Esophagus squamous epithelium (tissue), 5 donors: Measurements from ENCODE around the gene WDHD1. TPM values are rescaled to one million over a fixed set of nuclear protein-coding genes. Genes with fewer than 3 reads are reported as not detected.

Experiments used
- DNase-seq: peaks from one replicate; lab custom pipeline; 2025; lab: John Stamatoyannopoulos, UW
- H3K27ac ChIP-seq, 4 donors: fragments of 200-600 bp; sonication (generic); one replicate each; pipeline ENCODE4 v1.5.1; 2016 to 2019; ENCODE audit warnings: mild to moderate bottlenecking in 1 of 4
- H3K27me3 ChIP-seq, 4 donors: fragments of 200-600 bp; sonication (generic); 1 replicate in 3 of 4; 2 replicates in 1 of 4; pipeline versions ENCODE4 v1.5.1 to v1.6.0; 2017 to 2021; ENCODE audit warnings: antibody characterized with exemption in 1 of 4
- H3K36me3 ChIP-seq, 3 donors: fragments of 200-600 bp; sonication (generic); one replicate each; pipeline ENCODE4 v1.5.1; 2016 to 2019
- H3K4me1 ChIP-seq, 3 donors: fragments of 200-600 bp; sonication (generic); one replicate each; pipeline ENCODE4 v1.5.1; 2017 to 2019
- H3K4me3 ChIP-seq, 4 donors: fragments of 200-600 bp; sonication (generic); 1 replicate in 3 of 4; 2 replicates in 1 of 4; pipeline ENCODE4 v1.5.1; 2016 to 2019; ENCODE audit warnings: mild to moderate bottlenecking in 2 of 4, moderate library complexity in 1 of 4
- H3K9me3 ChIP-seq, 3 donors: fragments of 200-600 bp; sonication (generic); one replicate each; pipeline ENCODE4 v1.5.1; 2016 to 2019
- POLR2A ChIP-seq, 4 donors: fragments of 450-650 bp; IDR thresholded peaks; one replicate each; pipeline ENCODE4 v1.6.1; 2017; ENCODE audit warnings: antibody characterized with exemption in 4 of 4, mild to moderate bottlenecking in 4 of 4, moderate library complexity in 3 of 4
- WGBS, 2 donors: methylation state at CpG; one replicate each; pipeline ENCODE4 v1.1.5; 2018; 5-methylcytosine and 5-hydroxymethylcytosine counted together
- intact Hi-C: fragments of 100-400 bp; cut with DNase I; formaldehyde crosslinking; loops from one replicate; pipeline ENCODE4 v1.15.0; 2022
- total RNA-seq, 4 donors: library from RNA; depleted of rRNA; stranded (reverse); fragments of >200 nt; gene quantifications; one replicate each; pipeline ENCODE4 v1.1.0, GENCODE V29; 2016
- TF ChIP-seq, protein P1 (sequence below), 6 experiments: fragments of 450-650 bp in 4 of 6; fragments of 200-600 bp in 2 of 6; sonication (generic) in 2 of 6; IDR thresholded peaks; one replicate each; pipeline ENCODE4 v1.5.1; 2016 to 2019; ENCODE audit warnings: antibody characterized with exemption in 6 of 6, mild to moderate bottlenecking in 4 of 6, moderate library complexity in 4 of 6
- donor health status: DM: yes; HTN: yes; CAD: no.

WDHD1 gene
- total RNA-seq, 4 donors from 2014 or later, result 0.80 to 7.0 (median 5.0) TPM

DNA sequence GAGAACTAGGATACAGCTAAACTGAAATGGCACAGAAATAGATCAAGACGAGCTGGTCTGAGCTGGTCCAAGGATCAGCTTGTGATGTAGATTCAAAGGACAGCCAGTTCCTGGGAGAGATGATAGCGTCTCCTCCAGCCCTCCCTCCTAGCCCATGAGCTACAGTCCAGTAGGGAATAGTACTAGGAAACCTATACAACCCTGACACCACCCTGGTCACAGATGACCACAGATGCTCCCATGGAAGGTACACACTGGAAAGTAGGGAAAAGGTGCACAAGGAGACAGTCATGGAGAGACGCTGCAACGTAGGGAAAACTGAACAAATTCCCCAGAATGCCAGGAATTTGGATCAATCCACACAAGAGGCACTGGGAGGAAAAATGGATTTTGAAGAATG, 131.2 kb downstream of the WDHD1 start:
- H3K4me1 ChIP-seq, result peaks cover 0 to 10% (median 0%) of the 10 kb centered on the region in 3 donors
- H3K27ac ChIP-seq, result no peak overlapping the region
- intact Hi-C loops, result no loop called here
- no peaks in the 10 kb centered on the region for H3K36me3 ChIP-seq
- no peaks in the 10 kb centered on the region for H3K27me3 ChIP-seq
- 85 to 86% methylated on average over 4 of the region's 4 CpGs for WGBS, 2 donors
- H3K9me3 ChIP-seq, result no peaks in the 10 kb centered on the region
- no peak for DNase-seq
- TF ChIP-seq, protein P1, sequence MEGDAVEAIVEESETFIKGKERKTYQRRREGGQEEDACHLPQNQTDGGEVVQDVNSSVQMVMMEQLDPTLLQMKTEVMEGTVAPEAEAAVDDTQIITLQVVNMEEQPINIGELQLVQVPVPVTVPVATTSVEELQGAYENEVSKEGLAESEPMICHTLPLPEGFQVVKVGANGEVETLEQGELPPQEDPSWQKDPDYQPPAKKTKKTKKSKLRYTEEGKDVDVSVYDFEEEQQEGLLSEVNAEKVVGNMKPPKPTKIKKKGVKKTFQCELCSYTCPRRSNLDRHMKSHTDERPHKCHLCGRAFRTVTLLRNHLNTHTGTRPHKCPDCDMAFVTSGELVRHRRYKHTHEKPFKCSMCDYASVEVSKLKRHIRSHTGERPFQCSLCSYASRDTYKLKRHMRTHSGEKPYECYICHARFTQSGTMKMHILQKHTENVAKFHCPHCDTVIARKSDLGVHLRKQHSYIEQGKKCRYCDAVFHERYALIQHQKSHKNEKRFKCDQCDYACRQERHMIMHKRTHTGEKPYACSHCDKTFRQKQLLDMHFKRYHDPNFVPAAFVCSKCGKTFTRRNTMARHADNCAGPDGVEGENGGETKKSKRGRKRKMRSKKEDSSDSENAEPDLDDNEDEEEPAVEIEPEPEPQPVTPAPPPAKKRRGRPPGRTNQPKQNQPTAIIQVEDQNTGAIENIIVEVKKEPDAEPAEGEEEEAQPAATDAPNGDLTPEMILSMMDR (IDR thresholded peaks at IDR 0.05), result no peak
- TF ChIP-seq POLR2A (IDR thresholded peaks at IDR 0.05), result no peak
- H3K4me3 ChIP-seq, result no peak overlapping the region

DNA sequence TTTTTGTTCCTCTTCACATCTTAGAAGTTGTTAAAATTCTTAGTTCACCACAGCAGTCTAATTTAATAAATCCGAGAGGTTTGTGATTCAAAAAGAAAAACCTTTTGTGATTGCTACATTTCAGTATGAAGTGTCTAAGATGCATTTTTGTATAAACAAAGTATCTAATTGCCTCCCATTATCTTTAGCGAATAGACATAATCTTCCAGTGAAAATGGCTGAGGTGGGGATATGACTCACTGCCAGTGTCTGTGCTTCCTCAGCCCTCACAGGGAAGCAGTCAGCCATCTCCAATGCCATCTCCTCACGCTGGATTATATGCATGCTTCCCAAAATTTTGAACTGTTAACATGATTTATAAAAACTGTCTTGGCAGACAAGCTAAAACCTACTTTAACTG, 131.9 kb downstream of the WDHD1 start:
- no peak for DNase-seq
- intact Hi-C loops, result no loop called here

DNA sequence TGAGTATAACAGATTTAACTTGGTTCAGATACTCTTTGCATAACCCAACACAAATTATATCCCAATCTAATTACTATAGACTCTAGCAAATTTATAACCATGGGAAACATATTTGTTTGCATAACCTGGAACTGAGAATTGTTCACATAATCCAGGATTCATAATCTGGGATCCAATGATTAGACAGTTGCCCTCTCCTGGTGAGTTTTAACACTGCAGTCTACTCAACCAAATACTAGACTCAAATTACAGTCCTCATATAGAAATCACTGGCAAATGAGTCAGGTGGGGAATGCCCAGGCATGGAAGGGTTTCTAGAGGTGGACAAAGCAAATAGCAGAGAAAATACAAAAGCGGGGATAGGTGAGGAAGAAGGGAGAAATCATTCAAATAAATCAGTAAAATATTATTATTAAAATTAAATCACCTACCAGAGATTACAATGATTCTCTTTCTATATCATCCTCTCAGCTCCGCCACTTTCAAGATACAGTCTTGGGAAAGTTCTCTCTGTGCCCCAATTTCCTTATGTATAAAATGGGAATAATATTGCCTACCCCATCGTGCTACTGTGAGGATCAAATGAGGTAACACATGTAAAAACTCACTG, 133.6 kb downstream of the WDHD1 start:
- H3K27ac ChIP-seq, result no peak overlapping the region
- no peak for DNase-seq
- H3K4me3 ChIP-seq, result no peak overlapping the region
- no peaks in the 10 kb centered on the region for H3K27me3 ChIP-seq
- no peak for TF ChIP-seq POLR2A (IDR thresholded peaks at IDR 0.05)
- TF ChIP-seq, protein P1 (IDR thresholded peaks at IDR 0.05), result peak; percentile 42 to 79 (median 69)
- WGBS, 2 donors, result 64 to 69% methylated on average over 3 of the region's 3 CpGs
- peaks cover 0 to 27% (median 3%) of the 10 kb centered on the region in 3 donors for H3K4me1 ChIP-seq
- intact Hi-C loops, result no loop called here
- no peaks in the 10 kb centered on the region for H3K9me3 ChIP-seq
- H3K36me3 ChIP-seq, result no peaks in the 10 kb centered on the region

More for the DNA sequence above, 131.9 kb downstream of the WDHD1 start:
- TF ChIP-seq, protein P1 (IDR thresholded peaks at IDR 0.05), result no peak
- no peak for TF ChIP-seq POLR2A (IDR thresholded peaks at IDR 0.05)
- peaks cover 0 to 11% (median 0%) of the 10 kb centered on the region in 3 donors for H3K4me1 ChIP-seq
- no peak overlapping the region for H3K27ac ChIP-seq
- no peaks in the 10 kb centered on the region for H3K36me3 ChIP-seq
- no peaks in the 10 kb centered on the region for H3K9me3 ChIP-seq
- no peak overlapping the region for H3K4me3 ChIP-seq
- no peaks in the 10 kb centered on the region for H3K27me3 ChIP-seq
- WGBS, 2 donors, result 37 to 56% methylated on average over 3 of the region's 3 CpGs

DNA sequence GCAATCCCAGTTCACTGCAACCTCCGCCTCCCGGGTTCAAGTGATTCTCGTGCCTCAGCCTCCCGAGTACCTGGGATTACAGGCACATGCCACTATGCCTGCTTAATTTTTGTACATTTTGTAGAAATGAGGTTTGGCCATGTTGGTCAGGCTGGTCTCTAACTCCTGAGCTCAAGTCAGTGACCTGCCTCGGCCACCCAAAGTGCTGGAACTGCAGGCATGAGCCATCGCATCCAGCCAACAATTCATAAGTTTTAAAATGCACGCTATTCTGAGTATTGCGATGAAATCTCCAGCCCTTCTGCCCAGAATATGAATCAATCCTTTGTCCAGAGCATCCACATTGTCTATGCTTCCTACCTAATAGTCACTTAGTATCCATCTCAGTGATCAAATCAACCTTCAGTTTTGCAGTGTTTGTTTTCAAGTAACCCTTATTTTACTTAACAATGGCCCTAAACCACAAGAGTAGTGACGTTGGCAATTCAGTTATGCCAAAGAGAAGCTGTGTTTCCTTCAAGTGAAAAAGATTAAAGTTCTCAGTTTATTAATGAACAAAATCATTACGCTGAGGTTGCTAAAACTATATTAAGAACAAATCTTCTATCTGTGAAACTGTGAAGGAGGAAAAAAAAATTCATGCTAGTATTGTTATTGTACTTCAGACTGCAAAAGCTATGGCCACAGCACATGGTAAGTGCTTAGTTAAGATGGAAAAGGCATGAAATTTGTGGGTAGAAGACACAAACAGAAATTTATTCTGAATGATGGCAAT, 135.2 kb downstream of the WDHD1 start:
- Histone ChIP-seq H3K27ac (no peak overlapping the region), H3K4me1 (peaks cover 0 to 32% (median 3%) of the 10 kb centered on the region in 3 donors), H3K36me3 (no peaks in the 10 kb centered on the region), H3K27me3 (no peaks in the 10 kb centered on the region), H3K9me3 (no peaks in the 10 kb centered on the region), H3K4me3 (no peak overlapping the region)
- no peak for TF ChIP-seq POLR2A (IDR thresholded peaks at IDR 0.05)
- TF ChIP-seq, protein P1 (IDR thresholded peaks at IDR 0.05), result no peak
- no peak for DNase-seq
- intact Hi-C loops, result no loop called here
- WGBS, 2 donors, result 88% methylated on average over 8 of the region's 10 CpGs

DNA sequence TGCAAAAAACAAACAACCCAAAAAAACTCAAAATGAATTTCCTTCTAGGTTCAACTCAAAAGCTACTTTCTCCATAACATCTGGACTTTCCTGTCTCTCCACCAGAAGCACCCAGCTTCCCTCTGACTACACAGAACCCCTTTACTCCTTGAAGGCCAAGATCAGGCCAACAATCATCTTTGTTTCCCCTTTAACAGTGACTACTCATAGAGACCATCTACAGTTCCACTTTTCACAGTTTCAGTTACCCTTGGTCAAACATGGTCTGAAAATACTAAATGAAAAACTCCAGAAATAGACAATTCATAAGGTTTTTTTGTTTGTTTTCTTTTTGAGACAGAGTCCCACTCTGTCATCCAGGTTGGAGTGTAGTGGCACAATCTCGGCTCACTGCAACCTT, 136.1 kb downstream of the WDHD1 start:
- no peaks in the 10 kb centered on the region for H3K9me3 ChIP-seq
- H3K36me3 ChIP-seq, result no peaks in the 10 kb centered on the region
- no peak overlapping the region for H3K4me3 ChIP-seq
- H3K4me1 ChIP-seq, result peaks cover 0 to 32% (median 3%) of the 10 kb centered on the region in 3 donors
- TF ChIP-seq POLR2A (IDR thresholded peaks at IDR 0.05), result no peak
- TF ChIP-seq, protein P1 (IDR thresholded peaks at IDR 0.05), result no peak
- intact Hi-C loops, result no loop called here
- 88 to 89% methylated on average over 1 of the region's 1 CpG for WGBS, 2 donors
- H3K27ac ChIP-seq, result peak overlapping the region in 1 of 4 donors; percentile 23
- DNase-seq, result no peak
- no peaks in the 10 kb centered on the region for H3K27me3 ChIP-seq
